GM23338 (cell line): ENCODE measurements around the gene LAPTM4A. TPM values are rescaled to one million over a fixed set of nuclear protein-coding genes. Genes with fewer than 3 reads are reported as not detected.

Experiments used
- ATAC-seq: fragments of 200-7000 bp; cut with Tn5 transposase; 3 replicates; pipeline ENCODE4 v1.9.1; 2020
- DNase-seq: peaks from one replicate; pipeline ENCODE4 v3.0.0-alpha.2; 2015; ENCODE audit warnings: low spot score
- H2AFZ ChIP-seq: fragments of 200-600 bp; sonication (generic); 2 replicates; pipeline ENCODE4 v1.8.0; 2016; ENCODE audit warnings: antibody characterized with exemption, mild to moderate bottlenecking, moderate library complexity
- H3F3A ChIP-seq: fragments of 200-600 bp; sonication (generic); replicated peaks from 2 replicates; pipeline ENCODE4 v1.8.0; 2017; ENCODE audit warnings: antibody characterized with exemption, mixed run types, low read depth
- H3K27ac ChIP-seq: fragments of 200-600 bp; sonication (generic); 2 replicates; pipeline ENCODE4 v1.6.1; 2016; ENCODE audit warnings: low read depth
- H3K27me3 ChIP-seq: fragments of 200-600 bp; sonication (generic); 2 replicates; pipeline ENCODE4 v1.8.0; 2016; ENCODE audit warnings: mild to moderate bottlenecking, mixed run types, moderate library complexity; ENCODE audit not compliant: insufficient read depth
- H3K36me3 ChIP-seq: fragments of 200-600 bp; sonication (generic); 2 replicates; pipeline ENCODE4 v1.8.0; 2016; ENCODE audit warnings: mild to moderate bottlenecking; ENCODE audit not compliant: insufficient read depth
- H3K4me1 ChIP-seq: fragments of 200-600 bp; sonication (generic); 2 replicates; pipeline ENCODE4 v1.8.0; 2016; ENCODE audit warnings: mild to moderate bottlenecking, moderate library complexity; ENCODE audit not compliant: insufficient read depth
- H3K4me2 ChIP-seq: fragments of 200-600 bp; sonication (generic); 2 replicates; pipeline ENCODE4 v1.7.1; 2017; ENCODE audit warnings: mixed run types
- H3K4me3 ChIP-seq: fragments of 200-600 bp; sonication (generic); 2 replicates; pipeline ENCODE4 v1.6.1; 2016; ENCODE audit warnings: mixed run types
- H3K79me2 ChIP-seq: fragments of 200-600 bp; sonication (generic); replicated peaks from 2 replicates; pipeline ENCODE4 v1.8.0; 2017; ENCODE audit warnings: mild to moderate bottlenecking; ENCODE audit not compliant: insufficient read depth
- H3K9me2 ChIP-seq: fragments of 200-600 bp; sonication (generic); 2 replicates; pipeline ENCODE4 v1.8.0; 2017; ENCODE audit not compliant: insufficient read depth
- H4K20me1 ChIP-seq: fragments of 200-600 bp; sonication (generic); replicated peaks from 2 replicates; pipeline ENCODE4 v1.8.0; 2017; ENCODE audit warnings: mild to moderate bottlenecking; ENCODE audit not compliant: insufficient read depth
- H3K27ac Mint-ChIP-seq: 2 replicates; pipeline ENCODE4 v1.8.0; 2020; ENCODE audit warnings: inconsistent platforms, mild to moderate bottlenecking, moderate library complexity, mixed read lengths
- H3K27me3 Mint-ChIP-seq: 3 replicates; pipeline ENCODE4 v1.8.0; 2022; ENCODE audit warnings: low read depth, mild to moderate bottlenecking, moderate library complexity, mixed read lengths, inconsistent platforms; ENCODE audit not compliant: insufficient read depth, poor library complexity
- H3K36me3 Mint-ChIP-seq: 3 replicates; pipeline ENCODE4 v1.8.0; 2021; ENCODE audit warnings: low read depth, mild to moderate bottlenecking, inconsistent platforms, moderate library complexity, mixed read lengths
- H3K4me1 Mint-ChIP-seq: 3 replicates; pipeline ENCODE4 v1.8.0; 2020; ENCODE audit warnings: mild to moderate bottlenecking, inconsistent platforms, mixed read lengths
- H3K4me3 Mint-ChIP-seq: 3 replicates; pipeline ENCODE4 v1.8.0; 2021; ENCODE audit warnings: moderate library complexity, mild to moderate bottlenecking, inconsistent platforms, mixed read lengths
- H3K9me3 Mint-ChIP-seq: 3 replicates; pipeline ENCODE4 v1.8.0; 2020; ENCODE audit warnings: moderate library complexity, mild to moderate bottlenecking, inconsistent platforms, mixed read lengths
- CREB1 ChIP-seq: fragments of 250-450 bp; sonication (Bioruptor Pico); IDR thresholded peaks from 2 replicates; pipeline ENCODE4 v1.5.0; 2020; ENCODE audit warnings: low read depth, mild to moderate bottlenecking, moderate library complexity
- CTCF ChIP-seq, 2 experiments: fragments of 200-600 bp in 1 of 2; sonication (generic) in 1 of 2; conservative IDR thresholded peaks; 2 replicates each; pipeline versions ENCODE4 v1.5.1 to v1.6.1; 2016 to 2017; ENCODE audit warnings: antibody characterized with exemption in 2 of 2, low read depth in 2 of 2, mild to moderate bottlenecking in 2 of 2, moderate library complexity in 1 of 2
- ETS1 ChIP-seq: IDR thresholded peaks from 2 replicates; pipeline ENCODE4 v1.6.1; 2016; ENCODE audit warnings: antibody characterized with exemption
- EZH2 ChIP-seq: fragments of 200-600 bp; sonication (generic); IDR thresholded peaks from one replicate; pipeline ENCODE4 v1.8.0; 2017; ENCODE audit warnings: antibody characterized with exemption, mild to moderate bottlenecking, low read depth; ENCODE audit not compliant: unreplicated experiment
- EZH2phosphoT487 ChIP-seq: fragments of 200-600 bp; sonication (generic); IDR thresholded peaks from one replicate; pipeline ENCODE4 v1.8.1; 2018; ENCODE audit warnings: antibody characterized with exemption; ENCODE audit not compliant: unreplicated experiment
- JUNB ChIP-seq: IDR thresholded peaks from one replicate; pipeline ENCODE4 v1.6.1; 2016; ENCODE audit warnings: antibody characterized with exemption; ENCODE audit not compliant: unreplicated experiment
- NANOG ChIP-seq: IDR thresholded peaks from 2 replicates; pipeline ENCODE4 v1.6.1; 2016; ENCODE audit warnings: antibody characterized with exemption, borderline replicate concordance
- POLR2AphosphoS5 ChIP-seq: IDR thresholded peaks from 2 replicates; pipeline ENCODE4 v1.6.1; 2016; ENCODE audit warnings: antibody characterized with exemption, low read depth
- REST ChIP-seq: IDR thresholded peaks from one replicate; pipeline ENCODE4 v1.6.1; 2018; ENCODE audit warnings: antibody characterized with exemption; ENCODE audit not compliant: unreplicated experiment
- STAT1 ChIP-seq: IDR thresholded peaks from one replicate; pipeline ENCODE4 v1.6.1; 2016; ENCODE audit warnings: antibody characterized with exemption; ENCODE audit not compliant: unreplicated experiment
- ZNF114 ChIP-seq: fragments of 250-450 bp; sonication (Bioruptor Pico); IDR thresholded peaks from 2 replicates; pipeline ENCODE4 v1.5.0; 2020; ENCODE audit warnings: mild to moderate bottlenecking, moderate library complexity
- ZNF331 ChIP-seq: fragments of 250-450 bp; sonication (Bioruptor Pico); IDR thresholded peaks from 2 replicates; pipeline ENCODE4 v1.5.0; 2020; ENCODE audit warnings: low read depth, mild to moderate bottlenecking, moderate library complexity
- polyA plus RNA-seq: library from polyadenylated mRNA; unstranded; fragments of >200 nt; fragmentation: Nextera tagmentation; extraction: Ambion mirVana; gene quantifications from 2 replicates; pipeline ENCODE4 v1.2.1, GENCODE V29; 2016
- total RNA-seq: library from RNA; depleted of rRNA; stranded (reverse); fragments of >200 nt; shearing (Covaris generic); gene quantifications from 2 replicates; pipeline ENCODE4 v1.2.3, GENCODE V29; 2014

The LAPTM4A gene
- total and polyA plus RNA-seq, 2 experiments from 2014 or later: 123 to 214 TPM

GRCh38 chr2:20019747-20020146 is 31.7 kb downstream of the LAPTM4A start (continued):
- TF ChIP-seq EZH2 (no peak), EZH2phosphoT487 (no peak), NANOG (no peak), JUNB (no peak), POLR2AphosphoS5 (no peak), STAT1 (no peak)

- Histone ChIP-seq H3K27me3 (peaks cover 11% of the 10 kb centered on the region), H3K36me3 (peaks cover 7% of the 10 kb centered on the region; the same call in 1 of the 2 replicates), H2AFZ (no peak overlapping the region), H3F3A (no peaks in the 10 kb centered on the region), H3K4me3 (no peak overlapping the region), H4K20me1 (no peaks in the 10 kb centered on the region), H3K4me1 (peaks cover 4% of the 10 kb centered on the region), H3K4me2 (no peak overlapping the region), H3K27ac (no peak overlapping the region), H3K79me2 (no peaks in the 10 kb centered on the region), H3K9me2 (no peaks in the 10 kb centered on the region)
- Mint-ChIP-seq H3K4me3 (no peak overlapping the region), H3K9me3 (peaks cover 40% of the 10 kb centered on the region), H3K27me3 (peaks cover 8% of the 10 kb centered on the region), H3K36me3 (peaks cover 26% of the 10 kb centered on the region), H3K4me1 (peaks cover 3% of the 10 kb centered on the region; the same call in 2 of the 3 replicates), H3K27ac (no peak overlapping the region)
- DNase-seq: no peak
- no peak for ATAC-seq
- TF ChIP-seq NANOG (no peak), ZNF114 (CRISPR knock-in tag) (no peak), STAT1 (no peak), EZH2phosphoT487 (no peak), REST (no peak), CTCF (conservative IDR thresholded peaks at IDR 0.05; ENCODE audit: low read depth in 2 of 2) (no peak), EZH2 (no peak), ETS1 (no peak), ZNF331 (no peak), POLR2AphosphoS5 (no peak), JUNB (no peak), CREB1 (CRISPR knock-in tag) (no peak)
Observed at GRCh38 chr2:20018601-20019152, 32.8 kb downstream of the LAPTM4A start.
